Stimulated activated CD8-positive, alpha-beta memory T cell treated with anti-CD3 and anti-CD28 coated beads, Interleukin-4, amount 100 ng/mL, for 48 hours (primary cell): ENCODE data around the gene ZNF774.
"Not testable (repeated sequence)": the region's sequence is repeated elsewhere in the genome, so short reads cannot be mapped to it uniquely, and the experiment has no call there.

Source experiments
- DNase-seq: peaks from one replicate; pipeline ENCODE4 v3.0.0-alpha.2; 2020

Gene ZNF774

GRCh38 chr15:90347431-90348065, 4.5 kb upstream of the ZNF774 start:
- not testable (repeated sequence) for DNase-seq

- no peak for DNase-seq
Measured at GRCh38 chr15:90348456-90348855, 3.6 kb upstream of the ZNF774 start.

- no peak for DNase-seq
Measured at GRCh38 chr15:90349072-90349471, 3.0 kb upstream of the ZNF774 start.

GRCh38 chr15:90349821-90350220, 2.3 kb upstream of the ZNF774 start:
- no peak for DNase-seq

GRCh38 chr15:90351479-90352106, 491 bp upstream of the ZNF774 start:
- DNase-seq, result no peak

- no peak for DNase-seq
Measured at GRCh38 chr15:90354986-90355385, 2.9 kb downstream of the ZNF774 start.

- DNase-seq, result no peak
Measured at GRCh38 chr15:90358124-90359033, 6.3 kb downstream of the ZNF774 start.

GRCh38 chr15:90360746-90361145, 8.7 kb downstream of the ZNF774 start:
- no peak for DNase-seq

- no peak for DNase-seq
Measured at GRCh38 chr15:90362936-90363212, 10.8 kb downstream of the ZNF774 start.

GRCh38 chr15:90364251-90364650, 12.2 kb downstream of the ZNF774 start:
- DNase-seq, result no peak

GRCh38 chr15:90365414-90366055, 13.5 kb downstream of the ZNF774 start:
- DNase-seq, result no peak

- no peak for DNase-seq
Measured at GRCh38 chr15:90367576-90367975, 15.5 kb downstream of the ZNF774 start.

- DNase-seq, result no peak
Measured at GRCh38 chr15:90375071-90375470, 23.0 kb downstream of the ZNF774 start.

- peak; percentile 66 for DNase-seq
Measured at GRCh38 chr15:90376789-90377188, 24.7 kb downstream of the ZNF774 start.

- peak; percentile 16 for DNase-seq
Measured at GRCh38 chr15:90379263-90379662, 27.2 kb downstream of the ZNF774 start.

- DNase-seq, result no peak
Measured at GRCh38 chr15:90381515-90381914, 29.4 kb downstream of the ZNF774 start.

GRCh38 chr15:90382320-90382719, 30.2 kb downstream of the ZNF774 start:
- DNase-seq, result no peak

GRCh38 chr15:90386221-90386620, 34.1 kb downstream of the ZNF774 start:
- no peak for DNase-seq

GRCh38 chr15:90387534-90388461, 35.7 kb downstream of the ZNF774 start, which contains the start of gene IQGAP1:
Gene IQGAP1, plus strand, starts transcription at chr15:90388242. Its CDS starts 100 bp downstream, at chr15:90388342.
- peak; percentile 99 for DNase-seq

GRCh38 chr15:90388462-90389380, 36.6 kb downstream of the ZNF774 start:
- DNase-seq, result peak; percentile 77

GRCh38 chr15:90389513-90389912, 37.4 kb downstream of the ZNF774 start:
- DNase-seq, result no peak
